ENCODE measurements around the gene NEUROG1.

Gene NEUROG1

DNA sequence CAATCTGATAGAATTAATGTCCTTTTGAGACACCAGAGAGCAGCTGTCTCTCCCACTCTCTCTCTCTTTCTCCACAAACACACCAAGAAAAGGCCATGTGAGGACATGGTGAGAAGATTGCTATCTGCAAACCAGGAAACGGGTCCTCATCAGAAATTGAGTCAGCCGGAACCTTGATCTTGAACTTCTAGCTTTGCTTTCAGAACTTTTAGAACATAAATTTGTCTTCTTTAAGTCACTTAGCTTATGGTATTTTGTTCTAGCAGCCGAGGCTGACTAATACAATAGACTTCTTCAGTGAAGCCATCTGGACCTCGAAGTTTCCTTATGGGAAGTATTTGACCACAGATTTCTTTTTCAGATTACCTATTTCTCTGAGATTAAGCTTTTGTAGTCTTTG is 18.1 kb downstream of the NEUROG1 start:
- Mint-ChIP-seq H3K4me3 (no peak overlapping the region), H3K4me1 (no peaks in the 10 kb centered on the region), H3K36me3 (ENCODE audit: low read depth) (no peaks in the 10 kb centered on the region), H3K27ac (no peak overlapping the region), H3K9me3 (peaks cover 30% of the 10 kb centered on the region), H3K27me3 (ENCODE audit: low read depth) (peaks cover 35% of the 10 kb centered on the region)
- TF ChIP-seq, protein P1, sequence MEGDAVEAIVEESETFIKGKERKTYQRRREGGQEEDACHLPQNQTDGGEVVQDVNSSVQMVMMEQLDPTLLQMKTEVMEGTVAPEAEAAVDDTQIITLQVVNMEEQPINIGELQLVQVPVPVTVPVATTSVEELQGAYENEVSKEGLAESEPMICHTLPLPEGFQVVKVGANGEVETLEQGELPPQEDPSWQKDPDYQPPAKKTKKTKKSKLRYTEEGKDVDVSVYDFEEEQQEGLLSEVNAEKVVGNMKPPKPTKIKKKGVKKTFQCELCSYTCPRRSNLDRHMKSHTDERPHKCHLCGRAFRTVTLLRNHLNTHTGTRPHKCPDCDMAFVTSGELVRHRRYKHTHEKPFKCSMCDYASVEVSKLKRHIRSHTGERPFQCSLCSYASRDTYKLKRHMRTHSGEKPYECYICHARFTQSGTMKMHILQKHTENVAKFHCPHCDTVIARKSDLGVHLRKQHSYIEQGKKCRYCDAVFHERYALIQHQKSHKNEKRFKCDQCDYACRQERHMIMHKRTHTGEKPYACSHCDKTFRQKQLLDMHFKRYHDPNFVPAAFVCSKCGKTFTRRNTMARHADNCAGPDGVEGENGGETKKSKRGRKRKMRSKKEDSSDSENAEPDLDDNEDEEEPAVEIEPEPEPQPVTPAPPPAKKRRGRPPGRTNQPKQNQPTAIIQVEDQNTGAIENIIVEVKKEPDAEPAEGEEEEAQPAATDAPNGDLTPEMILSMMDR (IDR thresholded peaks at IDR 0.05; ENCODE audit: unreplicated experiment in 3 of 3): no peak

DNA sequence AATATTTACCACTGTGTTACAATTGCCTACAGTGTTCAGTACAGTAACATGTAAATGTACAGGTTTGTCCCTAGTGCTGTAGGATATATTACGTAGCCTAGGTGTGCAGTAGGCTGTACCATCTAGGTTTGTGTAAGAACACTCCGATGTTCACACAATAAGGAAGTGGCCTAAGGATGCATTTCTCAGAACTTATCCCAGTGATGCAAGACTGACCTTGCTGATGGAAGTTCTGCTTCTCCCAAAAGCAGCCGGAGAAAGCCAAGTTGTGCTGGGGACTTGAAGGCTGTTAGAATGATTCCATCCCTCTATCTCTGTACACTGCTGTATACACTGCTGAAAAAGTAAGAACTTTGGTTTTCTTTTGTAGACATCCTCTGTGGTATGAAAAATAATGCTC is 21.6 kb downstream of the NEUROG1 start:
- H3K27me3 Mint-ChIP-seq (ENCODE audit: low read depth): peaks cover 41% of the 10 kb centered on the region
- H3K36me3 Mint-ChIP-seq (ENCODE audit: low read depth): no peaks in the 10 kb centered on the region
- H3K27ac Mint-ChIP-seq: no peak overlapping the region
- no peak overlapping the region for H3K4me3 Mint-ChIP-seq
- H3K9me3 Mint-ChIP-seq: peaks cover 14% of the 10 kb centered on the region
- H3K4me1 Mint-ChIP-seq: peaks cover 5% of the 10 kb centered on the region
- TF ChIP-seq, protein P1 (IDR thresholded peaks at IDR 0.05; ENCODE audit: unreplicated experiment in 3 of 3): no peak

DNA sequence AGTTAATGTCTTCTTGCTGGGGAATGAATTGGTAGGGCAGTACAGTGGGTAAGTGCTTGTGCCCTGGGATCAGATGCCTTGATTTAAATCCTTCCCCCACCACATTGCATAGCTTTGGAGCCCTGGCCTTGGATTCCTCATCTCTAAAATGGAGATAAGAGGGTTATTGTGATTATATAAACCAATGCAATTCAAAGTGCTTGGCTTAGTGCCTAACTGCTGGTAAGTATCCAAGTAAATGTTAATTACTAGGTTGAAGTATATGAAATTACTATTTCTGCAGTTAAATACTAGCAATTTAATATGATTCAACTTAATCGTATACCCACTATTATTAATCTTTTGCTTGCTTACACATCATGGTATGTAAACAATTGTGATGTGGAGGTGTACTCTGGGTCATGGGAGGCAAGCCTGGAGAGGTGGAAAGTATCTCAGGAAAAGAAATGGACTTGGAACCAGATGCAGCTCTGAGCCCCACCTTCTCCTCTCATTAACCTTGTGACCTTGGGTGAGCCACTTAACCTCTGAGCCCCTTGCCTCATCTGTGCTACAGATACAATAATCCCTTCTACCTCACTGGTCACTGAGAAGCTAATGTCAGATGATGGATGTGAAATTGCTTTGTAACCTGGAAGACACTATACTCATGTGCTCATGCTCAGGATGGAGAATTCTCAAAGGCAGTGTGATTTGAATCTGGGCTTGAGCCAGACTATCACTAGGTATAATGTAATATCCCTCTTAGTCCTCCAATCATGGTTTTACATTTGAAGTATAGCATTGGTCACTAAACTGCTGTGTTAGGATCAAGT is 23.8 kb downstream of the NEUROG1 start:
- Mint-ChIP-seq H3K9me3 (peaks cover 6% of the 10 kb centered on the region), H3K27ac (no peak overlapping the region), H3K4me3 (no peak overlapping the region), H3K27me3 (ENCODE audit: low read depth) (peaks cover 54% of the 10 kb centered on the region), H3K4me1 (peaks cover 11% of the 10 kb centered on the region), H3K36me3 (ENCODE audit: low read depth) (no peaks in the 10 kb centered on the region)
- TF ChIP-seq, protein P1 (IDR thresholded peaks at IDR 0.05; ENCODE audit: unreplicated experiment in 3 of 3): no peak

DNA sequence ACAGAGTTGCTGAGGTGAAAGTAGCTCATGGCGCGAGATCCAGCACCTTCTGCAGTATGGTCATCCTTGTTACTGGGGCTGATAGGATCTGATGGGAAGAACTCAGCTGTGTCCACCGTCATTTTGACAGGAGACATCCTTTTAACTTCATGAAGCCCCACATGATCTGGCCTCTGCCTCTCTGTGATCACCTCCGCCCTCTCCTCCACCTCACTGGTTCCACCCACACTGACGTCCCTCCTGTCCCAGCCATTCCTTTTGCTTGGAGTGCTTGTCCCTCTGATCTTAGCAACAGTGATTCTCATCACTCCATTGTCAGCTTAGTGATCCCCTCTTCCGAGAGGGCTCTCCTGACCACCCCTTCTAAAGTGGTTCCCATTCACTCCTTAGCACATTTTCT is 25.8 kb downstream of the NEUROG1 start:
- TF ChIP-seq, protein P1 (IDR thresholded peaks at IDR 0.05; ENCODE audit: unreplicated experiment in 3 of 3): no peak
- H3K36me3 Mint-ChIP-seq (ENCODE audit: low read depth): no peaks in the 10 kb centered on the region
- peaks cover 4% of the 10 kb centered on the region for H3K9me3 Mint-ChIP-seq
- peaks cover 11% of the 10 kb centered on the region for H3K4me1 Mint-ChIP-seq
- H3K27ac Mint-ChIP-seq: no peak overlapping the region
- peaks cover 72% of the 10 kb centered on the region for H3K27me3 Mint-ChIP-seq (ENCODE audit: low read depth)
- peak overlapping the region in 1 of 3 experiments; percentile 14 for H3K4me3 Mint-ChIP-seq

DNA sequence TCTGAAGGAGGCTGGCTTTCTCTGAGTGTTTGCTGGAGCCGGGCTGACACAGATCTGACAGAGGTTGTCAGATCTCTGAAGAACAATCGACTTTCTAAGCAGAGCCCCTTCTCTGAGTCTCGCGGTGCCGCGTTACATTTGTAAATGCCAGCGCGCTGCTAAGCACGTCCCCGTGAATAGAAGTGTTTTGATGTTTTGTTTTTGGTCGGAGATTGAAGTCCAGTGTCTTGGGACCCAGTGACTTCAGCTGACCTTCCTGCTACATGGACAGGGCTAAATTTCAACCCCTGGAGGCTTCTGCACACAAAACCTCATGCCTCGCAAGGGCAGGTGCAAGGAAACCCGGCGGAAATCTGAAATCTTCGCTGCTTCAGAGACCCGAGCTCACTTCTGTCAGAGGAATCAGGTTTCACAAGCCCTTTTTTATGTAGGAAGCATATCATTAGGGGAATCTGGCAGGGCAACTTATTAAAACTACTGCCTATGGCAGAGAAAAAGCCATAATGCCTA is 27.2 kb downstream of the NEUROG1 start:
- TF ChIP-seq, protein P1 (IDR thresholded peaks at IDR 0.05; ENCODE audit: unreplicated experiment in 3 of 3): no peak
- Mint-ChIP-seq H3K36me3 (ENCODE audit: low read depth) (no peaks in the 10 kb centered on the region), H3K27me3 (ENCODE audit: low read depth) (peaks cover 81% of the 10 kb centered on the region), H3K9me3 (peaks cover 4% of the 10 kb centered on the region), H3K27ac (no peak overlapping the region), H3K4me3 (peak overlapping the region; percentile 41 to 79 (median 68)), H3K4me1 (peaks cover 11% of the 10 kb centered on the region)

DNA sequence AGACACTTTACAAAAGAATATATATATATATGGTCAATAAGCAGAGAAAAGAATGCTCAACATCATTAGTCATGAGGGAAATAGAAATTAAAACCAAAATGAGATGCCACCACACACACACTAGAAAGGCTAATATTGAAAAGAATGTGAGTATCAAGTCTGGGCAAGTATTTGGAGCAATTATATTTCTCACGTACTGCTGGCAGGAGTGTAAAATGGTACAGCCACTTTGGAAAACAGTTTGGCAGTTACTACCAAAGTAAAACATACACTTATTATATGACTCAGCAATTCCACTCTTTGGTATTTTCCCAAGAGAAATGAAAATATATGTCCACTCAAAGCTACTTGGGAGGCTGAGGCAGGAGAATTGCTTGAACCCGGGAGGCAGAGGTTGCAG is 29.8 kb downstream of the NEUROG1 start:
- TF ChIP-seq, protein P1 (IDR thresholded peaks at IDR 0.05; ENCODE audit: unreplicated experiment in 3 of 3): no peak
- Mint-ChIP-seq H3K27ac (no peak overlapping the region), H3K36me3 (ENCODE audit: low read depth) (no peaks in the 10 kb centered on the region), H3K4me1 (peaks cover 11% of the 10 kb centered on the region), H3K4me3 (no peak overlapping the region), H3K9me3 (peaks cover 4% of the 10 kb centered on the region), H3K27me3 (ENCODE audit: low read depth) (peaks cover 89% of the 10 kb centered on the region)

Measured in nephron (organoid).